HG03520 (cell line): ENCODE measurements around the gene ZMYND8.

ENCODE experiments used
- ATAC-seq: cut with Tn5 transposase; IDR thresholded peaks from one replicate; pipeline ENCODE4 v1.9.1; 2021; ENCODE audit warnings: mild to moderate bottlenecking, moderate library complexity; ENCODE audit not compliant: unreplicated experiment

The ZMYND8 gene

GRCh38 chr20:47233333-47234188 lies 122.9 kb downstream of the ZMYND8 start:
- no peak for ATAC-seq

- no peak for ATAC-seq
These were observed 124.0 kb downstream of the ZMYND8 start for GRCh38 chr20:47232518-47232917.

GRCh38 chr20:47231382-47232039 lies 125.0 kb downstream of the ZMYND8 start:
- ATAC-seq = no peak

GRCh38 chr20:47230811-47231256 lies 125.7 kb downstream of the ZMYND8 start:
- ATAC-seq = no peak

GRCh38 chr20:47228654-47229053 lies 127.8 kb downstream of the ZMYND8 start:
- ATAC-seq = no peak

GRCh38 chr20:47227576-47227975 lies 128.9 kb downstream of the ZMYND8 start:
- ATAC-seq = no peak

- no peak for ATAC-seq
These were observed 129.4 kb downstream of the ZMYND8 start for GRCh38 chr20:47227119-47227518.

GRCh38 chr20:47225458-47225857 lies 131.0 kb downstream of the ZMYND8 start:
- ATAC-seq = no peak

- ATAC-seq = no peak
These were observed 131.6 kb downstream of the ZMYND8 start for GRCh38 chr20:47224857-47225256.

- ATAC-seq = no peak
These were observed 132.2 kb downstream of the ZMYND8 start for GRCh38 chr20:47224300-47224791.

GRCh38 chr20:47223896-47224295 lies 132.6 kb downstream of the ZMYND8 start:
- ATAC-seq = no peak

- ATAC-seq = no peak
These were observed 133.9 kb downstream of the ZMYND8 start for GRCh38 chr20:47222468-47223119.

GRCh38 chr20:47221036-47221625 lies 135.4 kb downstream of the ZMYND8 start:
- ATAC-seq = no peak

GRCh38 chr20:47220161-47220582 lies 136.3 kb downstream of the ZMYND8 start:
- no peak for ATAC-seq

GRCh38 chr20:47217482-47218446 lies 138.7 kb downstream of the ZMYND8 start:
- no peak for ATAC-seq

- no peak for ATAC-seq
These were observed 139.6 kb downstream of the ZMYND8 start for GRCh38 chr20:47216819-47217410.

GRCh38 chr20:47215653-47216397 lies 140.7 kb downstream of the ZMYND8 start:
- no peak for ATAC-seq

GRCh38 chr20:47213966-47214365 lies 142.5 kb downstream of the ZMYND8 start:
- no peak for ATAC-seq
